H1 (cell line): ENCODE data around the gene ITLN1. TPM values are rescaled to one million over a fixed set of nuclear protein-coding genes. Genes with fewer than 3 reads are reported as not detected.

ENCODE experiments used
- CTCF ChIA-PET: fragments of 300-600 bp; sonication (Branson Sonifier 250); formaldehyde crosslinking; loops from one replicate; lab custom pipeline; 2021; ENCODE audit not compliant: partially characterized antibody; lab: Charles Lee
- POLR2A ChIA-PET: fragments of 300-600 bp; sonication (Branson Sonifier 250); formaldehyde crosslinking; loops from one replicate; lab custom pipeline; 2021; ENCODE audit warnings: inconsistent platforms; ENCODE audit not compliant: partially characterized antibody; lab: Charles Lee
- DNase-seq, 2 experiments: peaks; one replicate each; pipeline versions ENCODE4 v3.0.0 to v3.0.0-alpha.2; 2010 to 2022; ENCODE audit warnings: low spot score in 2 of 2, low read depth in 1 of 2, mixed read lengths in 1 of 2
- FAIRE-seq: peaks from 2 replicates; lab custom pipeline; 2011; peaks lifted over from hg19 to GRCh38; lab: Jason Lieb, UNC
- H2AFZ ChIP-seq: 2 replicates; pipeline ENCODE4 v1.8.1; 2012; ENCODE audit warnings: low read length, inconsistent platforms
- H2AK5ac ChIP-seq: 2 replicates; pipeline ENCODE4 v1.6.1; 2013; ENCODE audit warnings: low read depth, low read length
- H2BK120ac ChIP-seq: replicated peaks from 2 replicates; pipeline ENCODE3; 2013; ENCODE audit warnings: low read depth, low read length, inconsistent platforms
- H2BK12ac ChIP-seq: 2 replicates; pipeline ENCODE4 v1.6.1; 2013; ENCODE audit warnings: low read depth, low read length
- H2BK15ac ChIP-seq: 2 replicates; pipeline ENCODE4 v1.6.1; 2013; ENCODE audit warnings: low read length
- H2BK20ac ChIP-seq: 2 replicates; pipeline ENCODE4 v1.6.1; 2013; ENCODE audit warnings: low read length
- H2BK5ac ChIP-seq: 2 replicates; pipeline ENCODE4 v1.6.1; 2013; ENCODE audit warnings: low read depth, low read length
- H3K14ac ChIP-seq: 2 replicates; pipeline ENCODE4 v1.6.1; 2013; ENCODE audit warnings: inconsistent platforms; ENCODE audit not compliant: insufficient read length
- H3K18ac ChIP-seq: 2 replicates; pipeline ENCODE4 v1.6.1; 2013; ENCODE audit warnings: low read length; ENCODE audit errors: extremely low read depth
- H3K23ac ChIP-seq: 2 replicates; pipeline ENCODE4 v1.6.1; 2013; ENCODE audit warnings: inconsistent platforms; ENCODE audit not compliant: insufficient read length
- H3K23me2 ChIP-seq: 2 replicates; pipeline ENCODE4 v1.6.1; 2013; ENCODE audit warnings: low read depth, low read length
- H3K27ac ChIP-seq: 2 replicates; pipeline ENCODE4 v1.6.1; 2011; ENCODE audit warnings: low read depth, low read length, inconsistent platforms
- H3K27me3 ChIP-seq, 4 experiments: replicated peaks in 1 of 4; 1 replicate in 1 of 4; 2 replicates in 3 of 4; pipeline versions ENCODE4 v1.6.1 to v1.8.1; 2011 to 2013; ENCODE audit warnings: low read length in 3 of 4, mild to moderate bottlenecking in 3 of 4, inconsistent platforms in 2 of 4, mixed read lengths in 2 of 4, moderate library complexity in 1 of 4; ENCODE audit not compliant: control insufficient read depth in 3 of 4, insufficient read depth in 3 of 4; ENCODE audit errors: extremely low read depth in 1 of 4
- H3K36me3 ChIP-seq, 4 experiments: 2 replicates each; pipeline versions ENCODE4 v1.6.1 to v1.8.1; 2011 to 2013; ENCODE audit warnings: mild to moderate bottlenecking in 4 of 4, low read length in 3 of 4, moderate library complexity in 2 of 4, control low read depth in 1 of 4, inconsistent platforms in 1 of 4; ENCODE audit not compliant: insufficient read depth in 4 of 4, control insufficient read depth in 2 of 4
- H3K4ac ChIP-seq: replicated peaks from 2 replicates; pipeline ENCODE3; 2013; ENCODE audit warnings: low read length, low read depth, mixed read lengths, inconsistent platforms; ENCODE audit not compliant: insufficient read length
- H3K4me1 ChIP-seq, 4 experiments: replicated peaks in 1 of 4; 1 replicate in 1 of 4; 2 replicates in 3 of 4; pipeline versions ENCODE4 v1.6.1 to v1.8.1; 2011 to 2013; ENCODE audit warnings: low read length in 3 of 4, inconsistent platforms in 2 of 4, mixed read lengths in 1 of 4; ENCODE audit not compliant: insufficient read depth in 4 of 4, control insufficient read depth in 3 of 4
- H3K4me2 ChIP-seq, 2 experiments: 2 replicates each; pipeline versions ENCODE4 v1.6.1 to v1.8.1; 2011 to 2013; ENCODE audit warnings: low read depth in 2 of 2, low read length in 2 of 2, control low read depth in 1 of 2, inconsistent platforms in 1 of 2, mild to moderate bottlenecking in 1 of 2; ENCODE audit not compliant: insufficient read depth in 1 of 2
- H3K4me3 ChIP-seq, 4 experiments: fragments of 200-600, 300-600 bp in 1 of 4; sonication (generic), shearing (Covaris generic), sonication (Bioruptor Twin) in 1 of 4; 2 replicates each; pipeline versions ENCODE4 v1.5.1 to v1.8.1; 2011 to 2016; ENCODE audit warnings: low read length in 4 of 4, low read depth in 3 of 4, control low read depth in 2 of 4, inconsistent platforms in 2 of 4, mild to moderate bottlenecking in 2 of 4, mixed read lengths in 1 of 4, moderate library complexity in 1 of 4; ENCODE audit not compliant: insufficient read depth in 2 of 4; ENCODE audit errors: extremely low read depth in 1 of 4
- H3K56ac ChIP-seq: replicated peaks from 2 replicates; pipeline ENCODE3; 2013; ENCODE audit warnings: low read depth, mild to moderate bottlenecking, mixed read lengths, low read length, inconsistent platforms; ENCODE audit not compliant: insufficient read length
- H3K79me1 ChIP-seq: 2 replicates; pipeline ENCODE4 v1.6.1; 2013; ENCODE audit warnings: low read depth, low read length, control low read depth
- H3K79me2 ChIP-seq, 2 experiments: 2 replicates each; pipeline versions ENCODE4 v1.6.1 to v1.8.1; 2012 to 2013; ENCODE audit warnings: low read length in 2 of 2, mild to moderate bottlenecking in 2 of 2, inconsistent platforms in 1 of 2; ENCODE audit not compliant: insufficient read depth in 2 of 2, control insufficient read depth in 1 of 2
- H3K9ac ChIP-seq, 4 experiments: replicated peaks in 1 of 4; 1 replicate in 1 of 4; 2 replicates in 3 of 4; pipeline versions ENCODE4 v1.6.1 to v1.8.1; 2011 to 2013; ENCODE audit warnings: low read depth in 3 of 4, low read length in 3 of 4, control low read depth in 2 of 4, mild to moderate bottlenecking in 2 of 4, moderate library complexity in 2 of 4, inconsistent platforms in 1 of 4; ENCODE audit errors: extremely low read depth in 1 of 4
- H3K9me3 ChIP-seq, 2 experiments: 2 replicates each; pipeline versions ENCODE4 v1.6.1 to v1.8.1; 2012 to 2013; ENCODE audit warnings: mild to moderate bottlenecking in 2 of 2, moderate library complexity in 2 of 2, control low read depth in 1 of 2, inconsistent platforms in 1 of 2, low read depth in 1 of 2, low read length in 1 of 2, mixed read lengths in 1 of 2; ENCODE audit not compliant: insufficient read depth in 2 of 2
- H4K20me1 ChIP-seq, 2 experiments: replicated peaks in 1 of 2; 2 replicates each; pipeline versions ENCODE3 to v1.8.1; 2011 to 2013; ENCODE audit warnings: inconsistent platforms in 2 of 2, low read length in 2 of 2, mild to moderate bottlenecking in 1 of 2; ENCODE audit not compliant: insufficient read depth in 2 of 2, control insufficient read depth in 1 of 2
- H4K5ac ChIP-seq: 2 replicates; pipeline ENCODE4 v1.6.1; 2013; ENCODE audit warnings: low read length, low read depth, mixed read lengths, inconsistent platforms; ENCODE audit not compliant: insufficient read length
- H4K8ac ChIP-seq: 2 replicates; pipeline ENCODE4 v1.8.0; 2013; ENCODE audit warnings: mild to moderate bottlenecking, moderate library complexity, low read length, inconsistent platforms; ENCODE audit not compliant: insufficient read depth; ENCODE audit errors: extremely low read depth
- H4K91ac ChIP-seq: replicated peaks from 2 replicates; pipeline ENCODE3; 2013; ENCODE audit warnings: low read length, mixed read lengths, inconsistent platforms; ENCODE audit not compliant: insufficient read length
- ASH2L ChIP-seq: fragments of 200-600, 300-600 bp; sonication (generic); IDR thresholded peaks from one replicate; pipeline ENCODE4 v1.7.1; 2017; ENCODE audit warnings: low read length
- BCL11A ChIP-seq, 2 experiments: IDR thresholded peaks; one replicate each; pipeline ENCODE4 v1.6.1; 2011; ENCODE audit warnings: low read depth in 2 of 2, low read length in 2 of 2, mild to moderate bottlenecking in 2 of 2
- JUND ChIP-seq: IDR thresholded peaks from 2 replicates; pipeline ENCODE4 v1.6.1; 2011; ENCODE audit warnings: mild to moderate bottlenecking, improper control_type of control experiment, low read length
- KDM4A ChIP-seq: IDR thresholded peaks from one replicate; pipeline ENCODE4 v1.7.1; 2012; ENCODE audit warnings: low read depth, mild to moderate bottlenecking, moderate library complexity, low read length, inconsistent platforms; ENCODE audit not compliant: severe bottlenecking
- POLR2AphosphoS5 ChIP-seq: IDR thresholded peaks from 2 replicates; pipeline ENCODE4 v1.6.1; 2011; ENCODE audit warnings: low read depth, low read length
- POU5F1 ChIP-seq: IDR thresholded peaks from 2 replicates; pipeline ENCODE4 v1.6.1; 2011; ENCODE audit warnings: low read depth, mild to moderate bottlenecking, low read length, moderate library complexity
- SIN3A ChIP-seq, 2 experiments: IDR thresholded peaks in 1 of 2; conservative IDR thresholded peaks in 1 of 2; 2 replicates each; pipeline ENCODE4 v1.6.1; 2011 to 2012; ENCODE audit warnings: low read length in 2 of 2, improper control_type of control experiment in 1 of 2, low read depth in 1 of 2, mild to moderate bottlenecking in 1 of 2
- SP2 ChIP-seq: IDR thresholded peaks from 2 replicates; pipeline ENCODE4 v1.6.1; 2012; ENCODE audit warnings: mild to moderate bottlenecking, low read length, inconsistent platforms
- SUZ12 ChIP-seq: fragments of 200-600 bp; sonication (generic); IDR thresholded peaks from 2 replicates; pipeline ENCODE4 v1.6.1; 2012; ENCODE audit warnings: mild to moderate bottlenecking, inconsistent platforms, low read length, moderate library complexity, mixed read lengths
- TAF7 ChIP-seq: optimal IDR thresholded peaks from 2 replicates; pipeline ENCODE3; 2011; ENCODE audit warnings: low read depth, mild to moderate bottlenecking, inconsistent platforms, low read length, moderate library complexity, borderline replicate concordance
- TCF12 ChIP-seq: IDR thresholded peaks from 2 replicates; pipeline ENCODE4 v1.6.1; 2011; ENCODE audit warnings: low read depth, mild to moderate bottlenecking, low read length
- ZNF274 ChIP-seq: IDR thresholded peaks from 2 replicates; pipeline ENCODE4 v1.7.0; 2012; ENCODE audit warnings: low read length, borderline replicate concordance; ENCODE audit errors: extremely low read depth
- WGBS, 2 experiments: shearing (Covaris generic) in 1 of 2; methylation state at CpG; one replicate each; pipeline versions ENCODE4 v1.1.6 to v1.1.7; 2013 to 2015; ENCODE audit warnings: low lambda C conversion rate in 2 of 2, mixed read lengths in 2 of 2, inconsistent platforms in 1 of 2, low coverage in 1 of 2, missing lambda C conversion rate in 1 of 2; ENCODE audit not compliant: insufficient replicate concordance in 2 of 2, insufficient coverage in 1 of 2, insufficient read length in 1 of 2; ENCODE audit errors: extremely low coverage in 1 of 2, missing lambda C conversion rate in 1 of 2; 5-methylcytosine and 5-hydroxymethylcytosine counted together
- polyA plus RNA-seq, 7 experiments: library from polyadenylated mRNA; depleted of rRNA in 3 of 7; stranded (reverse) in 5 of 7; unstranded in 2 of 7; fragments of >200 nt in 5 of 7; fragments of 200-250 nt in 2 of 7; gene quantifications; 1 replicate in 5 of 7; 2 replicates in 1 of 7; 4 replicates in 1 of 7; pipeline versions ENCODE4 v1.2.1 to v1.2.3, GENCODE V29; 2011 to 2013; ENCODE audit warnings: missing spikeins in 2 of 7, mixed read lengths in 2 of 7
- total RNA-seq: library from RNA; stranded (reverse); fragmentation: NEBNext Ultra II Directional; extraction: Animal tissue kit (Norgen Biotek cat#: 25700); gene quantifications from 2 replicates; pipeline ENCODE4 v1.2.1, GENCODE V29; 2021

ITLN1 gene
- total and polyA plus RNA-seq, 2 of the 8 experiments (the other 6 are each of a cell fraction or from before 2014, with no cell fraction given) = not detected

GRCh38 chr1:160838888-160839287 is 46.1 kb downstream of the ITLN1 start:
- Histone ChIP-seq H3K18ac (no peak overlapping the region), H2BK12ac (no peak overlapping the region), H4K5ac (no peak overlapping the region), H2BK120ac (no peak overlapping the region), H4K91ac (no peak overlapping the region), H4K8ac (no peak overlapping the region), H3K4me2 (no peak overlapping the region), H2AFZ (no peak overlapping the region), H2AK5ac (no peak overlapping the region), H2BK15ac (no peak overlapping the region), H3K4me3 (no peak overlapping the region), H3K27me3 (no peaks in the 10 kb centered on the region; a peak in 1 of 7 replicates), H3K4ac (no peak overlapping the region), H3K27ac (no peak overlapping the region), H3K23me2 (no peaks in the 10 kb centered on the region), H4K20me1 (no peaks in the 10 kb centered on the region)
- CTCF ChIA-PET = interaction anchor here (0.7 to 13.0 kb wide), 9 partner anchors 16 to 163 kb away, joined by 3 to 219 read pairs (median 7); partner anchors contain the start of genes ITLN1 and ITLN2
- TF ChIP-seq BCL11A (IDR thresholded peaks at IDR 0.05; ENCODE audit: low read depth in 2 of 2, low read length in 2 of 2) (no peak), ASH2L (no peak), SP2 (no peak), POLR2AphosphoS5 (no peak), POU5F1 (no peak), SUZ12 (no peak), TAF7 (no peak), ZNF274 (no peak), SIN3A (conservative IDR thresholded peaks at IDR 0.05 in 1 of 2, IDR thresholded peaks at IDR 0.05 in 1 of 2; ENCODE audit: low read depth in 1 of 2, low read length in 2 of 2) (no peak), KDM4A (no peak), TCF12 (no peak), JUND (no peak)
- TF ChIP-seq, all 59 proteins: peak for 0
- no peak for FAIRE-seq
- no peaks in the 10 kb centered on the region for H3K79me1 ChIP-seq
- H2BK20ac ChIP-seq = no peak overlapping the region
- WGBS, 2 experiments = 90% methylated on average over 7 of the region's 7 CpGs; no CpG with 5 or more reads in 1 of the 2 experiments
- H3K36me3 ChIP-seq = no peaks in the 10 kb centered on the region
- no peaks in the 10 kb centered on the region for H3K79me2 ChIP-seq
- H3K14ac ChIP-seq = no peak overlapping the region
- DNase-seq = no peak
- H3K23ac ChIP-seq = no peak overlapping the region
- no peak overlapping the region for H2BK5ac ChIP-seq
- POLR2A ChIA-PET = no interaction called here
- peaks cover 0 to 3% (median 0%) of the 10 kb centered on the region in 4 experiments; a peak in 2 of 7 replicates for H3K4me1 ChIP-seq
- H3K9ac ChIP-seq = no peak overlapping the region
- no peak overlapping the region for H3K56ac ChIP-seq
- no peaks in the 10 kb centered on the region for H3K9me3 ChIP-seq
